HepG2 (cell line): ENCODE data around the gene RAB43. TPM values are rescaled to one million over a fixed set of nuclear protein-coding genes. Genes with fewer than 3 reads are reported as not detected.

Source experiments
- ARNTL ChIP-seq: sonication (generic); formaldehyde crosslinking; IDR thresholded peaks from 2 replicates; pipeline ENCODE4 v1.4.0; 2020; ENCODE audit warnings: mild to moderate bottlenecking, missing genetic modification reagents
- HIVEP1 ChIP-seq: sonication (generic); formaldehyde crosslinking; IDR thresholded peaks from 2 replicates; pipeline ENCODE4 v1.4.0; 2020; ENCODE audit warnings: mild to moderate bottlenecking, missing genetic modification reagents
- HNRNPK ChIP-seq: fragments of 200-400 bp; formaldehyde crosslinking; IDR thresholded peaks from 2 replicates; pipeline ENCODE4 v1.6.1; 2018; ENCODE audit warnings: low read length, low read depth, moderate library complexity, mild to moderate bottlenecking; ENCODE audit not compliant: poor library complexity, severe bottlenecking
- KLF13 ChIP-seq: sonication (generic); formaldehyde crosslinking; IDR thresholded peaks from 2 replicates; pipeline ENCODE4 v1.4.0; 2020; ENCODE audit warnings: mild to moderate bottlenecking, missing genetic modification reagents
- MEIS2 ChIP-seq: sonication (generic); formaldehyde crosslinking; IDR thresholded peaks from 2 replicates; pipeline ENCODE4 v1.9.0; 2021; ENCODE audit warnings: mild to moderate bottlenecking, missing genetic modification reagents
- PRMT3 ChIP-seq: sonication (generic); formaldehyde crosslinking; IDR thresholded peaks from 2 replicates; pipeline ENCODE4 v1.8.1; 2022; ENCODE audit warnings: low read depth, mild to moderate bottlenecking, moderate library complexity, missing genetic modification reagents, borderline replicate concordance
- RAD21 ChIP-seq: fragments of 450-650 bp; formaldehyde crosslinking; IDR thresholded peaks from 2 replicates; pipeline ENCODE4 v1.5.0; 2020; ENCODE audit warnings: mild to moderate bottlenecking
- SCMH1 ChIP-seq: sonication (generic); formaldehyde crosslinking; IDR thresholded peaks from 2 replicates; pipeline ENCODE4 v1.9.0; 2021; ENCODE audit warnings: missing genetic modification reagents, mild to moderate bottlenecking, borderline replicate concordance
- SMAD9 ChIP-seq: sonication (generic); formaldehyde crosslinking; IDR thresholded peaks from 2 replicates; pipeline ENCODE4 v1.5.1; 2020; ENCODE audit warnings: mild to moderate bottlenecking, missing genetic modification reagents
- ZBTB38 ChIP-seq: sonication (generic); formaldehyde crosslinking; IDR thresholded peaks from 2 replicates; pipeline ENCODE4 v1.5.1; 2020; ENCODE audit warnings: mild to moderate bottlenecking, missing genetic modification reagents
- ZFX ChIP-seq: sonication (generic); formaldehyde crosslinking; IDR thresholded peaks from 2 replicates; pipeline ENCODE4 v1.4.0; 2020; ENCODE audit warnings: mild to moderate bottlenecking, low read depth, missing genetic modification reagents, moderate library complexity
- ZMYM3 ChIP-seq: sonication (generic); formaldehyde crosslinking; IDR thresholded peaks from 2 replicates; pipeline ENCODE4 v1.5.1; 2020; ENCODE audit warnings: mild to moderate bottlenecking, missing genetic modification reagents
- ZNF160 ChIP-seq: sonication (generic); formaldehyde crosslinking; IDR thresholded peaks from 2 replicates; pipeline ENCODE4 v1.8.0; 2022; ENCODE audit warnings: mild to moderate bottlenecking, inconsistent platforms, missing genetic modification reagents
- ZNF34 ChIP-seq: sonication (generic); formaldehyde crosslinking; IDR thresholded peaks from 2 replicates; pipeline ENCODE4 v1.4.0; 2020; ENCODE audit warnings: mild to moderate bottlenecking, missing genetic modification reagents, borderline replicate concordance
- ZNF510 ChIP-seq: sonication (generic); formaldehyde crosslinking; IDR thresholded peaks from 2 replicates; pipeline ENCODE4 v1.4.0; 2020; ENCODE audit warnings: low read depth, mild to moderate bottlenecking, missing genetic modification reagents
- ZNF557 ChIP-seq: sonication (generic); formaldehyde crosslinking; IDR thresholded peaks from 2 replicates; pipeline ENCODE4 v1.4.0; 2020; ENCODE audit warnings: missing genetic modification reagents
- polyA plus RNA-seq, 8 experiments: library from polyadenylated mRNA; depleted of rRNA in 3 of 8; stranded (reverse) in 7 of 8; unstranded in 1 of 8; fragments of >200 nt; fragmentation: Illumina TruSeq in 4 of 8; extraction: Trizol in 4 of 8; gene quantifications; 2 replicates each; pipeline versions ENCODE4 v1.2.1 to v1.2.3, GENCODE V29; 2011 to 2016; ENCODE audit warnings: low read depth in 4 of 8, missing spikeins in 1 of 8, mixed read lengths in 1 of 8; ENCODE audit not compliant: insufficient read depth in 1 of 8
- total RNA-seq, 5 experiments: library from RNA; depleted of rRNA; stranded (reverse); fragments of >200 nt; fragmentation: Illumina TruSeq; extraction: Trizol; gene quantifications; 2 replicates each; pipeline ENCODE4 v1.2.3, GENCODE V29; 2016; ENCODE audit warnings: low read depth in 1 of 5
- TF ChIP-seq, protein P1 (sequence below): sonication (generic); formaldehyde crosslinking; IDR thresholded peaks from 2 replicates; pipeline ENCODE4 v1.5.0; 2020; ENCODE audit warnings: mild to moderate bottlenecking, missing genetic modification reagents, moderate library complexity
- TF ChIP-seq, protein P2 (sequence below): IDR thresholded peaks from 2 replicates; pipeline ENCODE4 v1.6.1; 2016; ENCODE audit warnings: missing compliant biosample characterization, missing genetic modification reagents, borderline replicate concordance
- TF ChIP-seq, protein P3 (sequence below), 2 experiments: IDR thresholded peaks; 2 replicates each; pipeline ENCODE4 v1.6.1; 2011 to 2012; ENCODE audit warnings: low read length in 2 of 2, borderline replicate concordance in 1 of 2, low read depth in 1 of 2, mild to moderate bottlenecking in 1 of 2, moderate library complexity in 1 of 2
- TF ChIP-seq, protein P4 (sequence below): sonication (generic); formaldehyde crosslinking; IDR thresholded peaks from 2 replicates; pipeline ENCODE4 v1.4.0; 2020; ENCODE audit warnings: missing genetic modification reagents

The RAB43 gene
- total and polyA plus RNA-seq, 2 of the 13 experiments (the other 11 are each of a cell fraction or from before 2014, with no cell fraction given): 11.8 to 18.4 TPM

GRCh38 chr3:129054605-129055104 is 66.9 kb downstream of the RAB43 start (continued):
- TF ChIP-seq HIVEP1 (CRISPR knock-in tag): no peak
- no peak for TF ChIP-seq ZNF510 (CRISPR knock-in tag)
- TF ChIP-seq ZBTB38 (CRISPR knock-in tag): no peak
- TF ChIP-seq ZNF557 (CRISPR knock-in tag): no peak
- TF ChIP-seq, protein P1, sequence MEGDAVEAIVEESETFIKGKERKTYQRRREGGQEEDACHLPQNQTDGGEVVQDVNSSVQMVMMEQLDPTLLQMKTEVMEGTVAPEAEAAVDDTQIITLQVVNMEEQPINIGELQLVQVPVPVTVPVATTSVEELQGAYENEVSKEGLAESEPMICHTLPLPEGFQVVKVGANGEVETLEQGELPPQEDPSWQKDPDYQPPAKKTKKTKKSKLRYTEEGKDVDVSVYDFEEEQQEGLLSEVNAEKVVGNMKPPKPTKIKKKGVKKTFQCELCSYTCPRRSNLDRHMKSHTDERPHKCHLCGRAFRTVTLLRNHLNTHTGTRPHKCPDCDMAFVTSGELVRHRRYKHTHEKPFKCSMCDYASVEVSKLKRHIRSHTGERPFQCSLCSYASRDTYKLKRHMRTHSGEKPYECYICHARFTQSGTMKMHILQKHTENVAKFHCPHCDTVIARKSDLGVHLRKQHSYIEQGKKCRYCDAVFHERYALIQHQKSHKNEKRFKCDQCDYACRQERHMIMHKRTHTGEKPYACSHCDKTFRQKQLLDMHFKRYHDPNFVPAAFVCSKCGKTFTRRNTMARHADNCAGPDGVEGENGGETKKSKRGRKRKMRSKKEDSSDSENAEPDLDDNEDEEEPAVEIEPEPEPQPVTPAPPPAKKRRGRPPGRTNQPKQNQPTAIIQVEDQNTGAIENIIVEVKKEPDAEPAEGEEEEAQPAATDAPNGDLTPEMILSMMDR (CRISPR knock-in tag): no peak
- TF ChIP-seq ZNF34 (CRISPR knock-in tag): no peak
- TF ChIP-seq, protein P2, sequence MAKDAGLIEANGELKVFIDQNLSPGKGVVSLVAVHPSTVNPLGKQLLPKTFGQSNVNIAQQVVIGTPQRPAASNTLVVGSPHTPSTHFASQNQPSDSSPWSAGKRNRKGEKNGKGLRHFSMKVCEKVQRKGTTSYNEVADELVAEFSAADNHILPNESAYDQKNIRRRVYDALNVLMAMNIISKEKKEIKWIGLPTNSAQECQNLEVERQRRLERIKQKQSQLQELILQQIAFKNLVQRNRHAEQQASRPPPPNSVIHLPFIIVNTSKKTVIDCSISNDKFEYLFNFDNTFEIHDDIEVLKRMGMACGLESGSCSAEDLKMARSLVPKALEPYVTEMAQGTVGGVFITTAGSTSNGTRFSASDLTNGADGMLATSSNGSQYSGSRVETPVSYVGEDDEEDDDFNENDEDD: no peak
- no peak for TF ChIP-seq HNRNPK
- TF ChIP-seq ZMYM3 (CRISPR knock-in tag): no peak
- TF ChIP-seq ARNTL (CRISPR knock-in tag): no peak
- TF ChIP-seq SMAD9 (CRISPR knock-in tag): no peak
- TF ChIP-seq, protein P3, sequence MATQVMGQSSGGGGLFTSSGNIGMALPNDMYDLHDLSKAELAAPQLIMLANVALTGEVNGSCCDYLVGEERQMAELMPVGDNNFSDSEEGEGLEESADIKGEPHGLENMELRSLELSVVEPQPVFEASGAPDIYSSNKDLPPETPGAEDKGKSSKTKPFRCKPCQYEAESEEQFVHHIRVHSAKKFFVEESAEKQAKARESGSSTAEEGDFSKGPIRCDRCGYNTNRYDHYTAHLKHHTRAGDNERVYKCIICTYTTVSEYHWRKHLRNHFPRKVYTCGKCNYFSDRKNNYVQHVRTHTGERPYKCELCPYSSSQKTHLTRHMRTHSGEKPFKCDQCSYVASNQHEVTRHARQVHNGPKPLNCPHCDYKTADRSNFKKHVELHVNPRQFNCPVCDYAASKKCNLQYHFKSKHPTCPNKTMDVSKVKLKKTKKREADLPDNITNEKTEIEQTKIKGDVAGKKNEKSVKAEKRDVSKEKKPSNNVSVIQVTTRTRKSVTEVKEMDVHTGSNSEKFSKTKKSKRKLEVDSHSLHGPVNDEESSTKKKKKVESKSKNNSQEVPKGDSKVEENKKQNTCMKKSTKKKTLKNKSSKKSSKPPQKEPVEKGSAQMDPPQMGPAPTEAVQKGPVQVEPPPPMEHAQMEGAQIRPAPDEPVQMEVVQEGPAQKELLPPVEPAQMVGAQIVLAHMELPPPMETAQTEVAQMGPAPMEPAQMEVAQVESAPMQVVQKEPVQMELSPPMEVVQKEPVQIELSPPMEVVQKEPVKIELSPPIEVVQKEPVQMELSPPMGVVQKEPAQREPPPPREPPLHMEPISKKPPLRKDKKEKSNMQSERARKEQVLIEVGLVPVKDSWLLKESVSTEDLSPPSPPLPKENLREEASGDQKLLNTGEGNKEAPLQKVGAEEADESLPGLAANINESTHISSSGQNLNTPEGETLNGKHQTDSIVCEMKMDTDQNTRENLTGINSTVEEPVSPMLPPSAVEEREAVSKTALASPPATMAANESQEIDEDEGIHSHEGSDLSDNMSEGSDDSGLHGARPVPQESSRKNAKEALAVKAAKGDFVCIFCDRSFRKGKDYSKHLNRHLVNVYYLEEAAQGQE (IDR thresholded peaks at IDR 0.05; ENCODE audit: borderline replicate concordance in 1 of 2, low read depth in 1 of 2, low read length in 2 of 2): no peak
- TF ChIP-seq ZNF160 (CRISPR knock-in tag): no peak
- no peak for TF ChIP-seq KLF13 (CRISPR knock-in tag)
- TF ChIP-seq, protein P4, sequence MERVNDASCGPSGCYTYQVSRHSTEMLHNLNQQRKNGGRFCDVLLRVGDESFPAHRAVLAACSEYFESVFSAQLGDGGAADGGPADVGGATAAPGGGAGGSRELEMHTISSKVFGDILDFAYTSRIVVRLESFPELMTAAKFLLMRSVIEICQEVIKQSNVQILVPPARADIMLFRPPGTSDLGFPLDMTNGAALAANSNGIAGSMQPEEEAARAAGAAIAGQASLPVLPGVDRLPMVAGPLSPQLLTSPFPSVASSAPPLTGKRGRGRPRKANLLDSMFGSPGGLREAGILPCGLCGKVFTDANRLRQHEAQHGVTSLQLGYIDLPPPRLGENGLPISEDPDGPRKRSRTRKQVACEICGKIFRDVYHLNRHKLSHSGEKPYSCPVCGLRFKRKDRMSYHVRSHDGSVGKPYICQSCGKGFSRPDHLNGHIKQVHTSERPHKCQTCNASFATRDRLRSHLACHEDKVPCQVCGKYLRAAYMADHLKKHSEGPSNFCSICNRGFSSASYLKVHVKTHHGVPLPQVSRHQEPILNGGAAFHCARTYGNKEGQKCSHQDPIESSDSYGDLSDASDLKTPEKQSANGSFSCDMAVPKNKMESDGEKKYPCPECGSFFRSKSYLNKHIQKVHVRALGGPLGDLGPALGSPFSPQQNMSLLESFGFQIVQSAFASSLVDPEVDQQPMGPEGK (CRISPR knock-in tag): peak; percentile 50; the same call in 1 of the 2 replicates
- TF ChIP-seq SCMH1 (CRISPR knock-in tag): no peak
- TF ChIP-seq PRMT3 (CRISPR knock-in tag): peak; percentile 8; the same call in 1 of the 2 replicates
- TF ChIP-seq RAD21 (CRISPR knock-in tag): no peak
- TF ChIP-seq MEIS2 (CRISPR knock-in tag): no peak
- TF ChIP-seq ZFX (CRISPR knock-in tag): 0 out of 2 replicates have a peak, but pooled peaks have one; percentile 18
